Vagina (tissue), 2 donors: ENCODE measurements around the gene COL5A1. TPM values are rescaled to one million over a fixed set of nuclear protein-coding genes. Genes with fewer than 3 reads are reported as not detected.

ENCODE experiments used
- DNase-seq, 2 donors: peaks; one replicate each; pipeline ENCODE4 v3.0.0-alpha.2; 2017; ENCODE audit errors: extremely low spot score in 2 of 2
- H3K27ac ChIP-seq: fragments of 200-600 bp; sonication (generic); one replicate; pipeline ENCODE4 v1.5.1; 2019
- H3K27me3 ChIP-seq: fragments of 200-600 bp; sonication (generic); one replicate; pipeline ENCODE4 v1.5.1; 2019
- H3K36me3 ChIP-seq, 2 donors: fragments of 200-600 bp; sonication (generic); one replicate each; pipeline ENCODE4 v1.5.1; 2017 to 2019
- H3K4me1 ChIP-seq: fragments of 200-600 bp; sonication (generic); one replicate; pipeline ENCODE4 v1.5.1; 2019
- H3K4me3 ChIP-seq, 2 donors: fragments of 200-600 bp; sonication (generic); 1 replicate in 1 of 2; 2 replicates in 1 of 2; pipeline ENCODE4 v1.5.1; 2016 to 2019
- H3K9me3 ChIP-seq: fragments of 200-600 bp; sonication (generic); one replicate; pipeline ENCODE4 v1.5.1; 2019
- POLR2A ChIP-seq, 2 donors: fragments of 450-650 bp; IDR thresholded peaks; one replicate each; pipeline ENCODE4 v1.6.1; 2017; ENCODE audit warnings: antibody characterized with exemption in 2 of 2, mild to moderate bottlenecking in 2 of 2, moderate library complexity in 2 of 2
- POLR2AphosphoS5 ChIP-seq, 2 donors: sonication (generic); formaldehyde crosslinking; IDR thresholded peaks; one replicate each; pipeline ENCODE4 v1.9.0; 2017; ENCODE audit warnings: antibody characterized with exemption in 2 of 2, mild to moderate bottlenecking in 2 of 2, low read depth in 1 of 2; ENCODE audit not compliant: insufficient read depth in 1 of 2
- intact Hi-C: fragments of 100-400 bp; cut with DNase I; formaldehyde crosslinking; loops from one replicate; pipeline ENCODE4 v1.15.1; 2023
- total RNA-seq: library from RNA; depleted of rRNA; stranded (reverse); fragments of >200 nt; gene quantifications from one replicate; pipeline ENCODE4 v1.2.3, GENCODE V29; 2016
- TF ChIP-seq, protein P1 (sequence below), 3 experiments: fragments of 450-650 bp in 2 of 3; fragments of 200-600 bp in 1 of 3; sonication (generic) in 1 of 3; IDR thresholded peaks; one replicate each; pipeline ENCODE4 v1.5.1; 2017 to 2019; ENCODE audit warnings: antibody characterized with exemption in 3 of 3, mild to moderate bottlenecking in 2 of 3, moderate library complexity in 2 of 3

Gene COL5A1
- total RNA-seq, 1 donor from 2014 or later: 36.6 TPM

DNA sequence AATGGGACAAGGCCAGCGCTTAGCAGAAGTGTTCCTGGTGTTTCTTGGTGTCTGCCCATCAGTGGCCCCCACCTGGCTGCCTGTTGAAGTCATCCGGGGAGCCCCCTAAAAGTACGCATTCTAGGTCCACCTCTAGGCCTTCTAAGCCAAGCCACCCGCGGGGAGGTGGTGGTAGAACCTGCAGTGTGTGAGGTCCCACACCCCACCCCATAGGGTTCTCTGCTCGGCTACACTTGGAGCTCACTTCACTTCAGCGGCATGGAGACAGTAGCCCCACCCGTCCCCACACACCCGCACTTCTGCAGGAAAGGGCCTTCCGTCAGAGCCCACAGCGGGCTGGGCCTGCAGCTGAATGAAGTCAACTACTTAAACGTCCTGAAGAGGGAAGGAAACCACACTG lies 209.4 kb downstream of the COL5A1 start:
- TF ChIP-seq, protein P1, sequence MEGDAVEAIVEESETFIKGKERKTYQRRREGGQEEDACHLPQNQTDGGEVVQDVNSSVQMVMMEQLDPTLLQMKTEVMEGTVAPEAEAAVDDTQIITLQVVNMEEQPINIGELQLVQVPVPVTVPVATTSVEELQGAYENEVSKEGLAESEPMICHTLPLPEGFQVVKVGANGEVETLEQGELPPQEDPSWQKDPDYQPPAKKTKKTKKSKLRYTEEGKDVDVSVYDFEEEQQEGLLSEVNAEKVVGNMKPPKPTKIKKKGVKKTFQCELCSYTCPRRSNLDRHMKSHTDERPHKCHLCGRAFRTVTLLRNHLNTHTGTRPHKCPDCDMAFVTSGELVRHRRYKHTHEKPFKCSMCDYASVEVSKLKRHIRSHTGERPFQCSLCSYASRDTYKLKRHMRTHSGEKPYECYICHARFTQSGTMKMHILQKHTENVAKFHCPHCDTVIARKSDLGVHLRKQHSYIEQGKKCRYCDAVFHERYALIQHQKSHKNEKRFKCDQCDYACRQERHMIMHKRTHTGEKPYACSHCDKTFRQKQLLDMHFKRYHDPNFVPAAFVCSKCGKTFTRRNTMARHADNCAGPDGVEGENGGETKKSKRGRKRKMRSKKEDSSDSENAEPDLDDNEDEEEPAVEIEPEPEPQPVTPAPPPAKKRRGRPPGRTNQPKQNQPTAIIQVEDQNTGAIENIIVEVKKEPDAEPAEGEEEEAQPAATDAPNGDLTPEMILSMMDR (IDR thresholded peaks at IDR 0.05): no peak
- TF ChIP-seq POLR2AphosphoS5 (IDR thresholded peaks at IDR 0.05; ENCODE audit: insufficient read depth in 1 of 2, low read depth in 1 of 2) (no peak), POLR2A (IDR thresholded peaks at IDR 0.05) (no peak)
- no peaks in the 10 kb centered on the region for H3K27me3 ChIP-seq
- no peak for DNase-seq
- no peaks in the 10 kb centered on the region for H3K4me1 ChIP-seq
- H3K4me3 ChIP-seq: no peak overlapping the region
- no peaks in the 10 kb centered on the region for H3K36me3 ChIP-seq
- H3K27ac ChIP-seq: no peak overlapping the region
- no peaks in the 10 kb centered on the region for H3K9me3 ChIP-seq
- intact Hi-C loops: no loop called here

DNA sequence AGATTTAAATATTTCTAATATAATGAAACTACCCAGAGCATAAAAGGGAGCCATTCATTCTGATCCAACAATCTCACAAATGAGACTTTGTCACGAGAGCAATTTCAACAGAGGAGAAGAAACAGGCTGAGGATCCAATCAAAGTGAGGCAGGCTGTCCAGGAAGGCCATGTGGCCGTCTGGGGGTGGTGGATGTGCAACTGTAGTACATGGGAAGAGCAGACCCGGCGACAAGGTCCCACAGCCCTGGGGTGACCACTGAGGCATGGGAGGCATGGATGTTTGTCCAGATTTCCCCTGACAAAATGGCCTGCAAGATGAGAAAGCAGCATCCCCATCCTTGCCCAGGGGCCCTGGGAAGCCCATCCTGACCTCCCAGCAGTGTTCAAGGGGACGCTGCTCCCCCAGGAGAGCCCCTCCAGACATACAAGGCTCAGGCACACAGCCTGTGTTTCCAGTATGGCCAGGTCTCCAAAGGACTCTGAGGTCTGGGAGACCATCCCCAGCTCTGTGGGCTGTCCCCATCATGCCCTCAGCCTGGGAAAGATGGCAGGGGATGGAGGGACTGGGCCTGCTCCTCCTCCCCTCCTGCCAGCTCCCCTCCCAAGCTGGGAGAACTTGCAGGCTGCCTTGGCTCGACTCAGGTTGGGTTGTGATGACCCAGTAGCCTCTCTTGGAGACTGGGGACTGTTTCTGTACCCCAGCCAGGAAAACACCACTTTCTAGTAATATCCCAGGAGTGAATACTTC lies 211.5 kb downstream of the COL5A1 start:
- Histone ChIP-seq H3K9me3 (no peaks in the 10 kb centered on the region), H3K27me3 (no peaks in the 10 kb centered on the region), H3K27ac (no peak overlapping the region), H3K4me3 (no peak overlapping the region), H3K4me1 (no peaks in the 10 kb centered on the region), H3K36me3 (no peaks in the 10 kb centered on the region)
- intact Hi-C loops: no loop called here
- no peak for DNase-seq
- TF ChIP-seq, protein P1 (IDR thresholded peaks at IDR 0.05): no peak
- no peak for TF ChIP-seq POLR2AphosphoS5 (IDR thresholded peaks at IDR 0.05; ENCODE audit: insufficient read depth in 1 of 2, low read depth in 1 of 2)
- TF ChIP-seq POLR2A (IDR thresholded peaks at IDR 0.05): no peak

DNA sequence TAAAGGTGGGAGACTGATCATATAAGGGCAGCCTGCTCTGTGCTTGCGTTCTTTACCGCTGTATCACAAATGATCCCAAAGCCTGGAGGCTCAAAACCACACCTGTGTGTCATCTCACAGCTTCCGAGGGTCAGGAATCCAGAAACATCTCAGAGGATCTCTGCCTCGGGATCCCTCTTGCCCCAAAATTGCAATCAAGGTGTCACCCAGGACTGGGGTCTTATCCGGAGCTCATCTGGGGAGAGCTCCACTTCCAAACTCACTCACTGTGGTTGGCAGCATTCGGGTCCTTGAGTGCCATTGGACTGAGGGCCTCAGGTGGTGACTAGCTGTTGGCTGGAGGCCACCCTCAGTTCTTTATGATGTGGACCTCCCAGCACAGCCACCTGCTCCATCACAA lies 212.3 kb downstream of the COL5A1 start:
- no peaks in the 10 kb centered on the region for H3K27me3 ChIP-seq
- TF ChIP-seq POLR2AphosphoS5 (IDR thresholded peaks at IDR 0.05; ENCODE audit: insufficient read depth in 1 of 2, low read depth in 1 of 2) (no peak), POLR2A (IDR thresholded peaks at IDR 0.05) (no peak)
- TF ChIP-seq, protein P1 (IDR thresholded peaks at IDR 0.05): no peak
- intact Hi-C loops: no loop called here
- H3K36me3 ChIP-seq: no peaks in the 10 kb centered on the region
- no peaks in the 10 kb centered on the region for H3K9me3 ChIP-seq
- no peak for DNase-seq
- no peak overlapping the region for H3K27ac ChIP-seq
- no peaks in the 10 kb centered on the region for H3K4me1 ChIP-seq
- H3K4me3 ChIP-seq: no peak overlapping the region

DNA sequence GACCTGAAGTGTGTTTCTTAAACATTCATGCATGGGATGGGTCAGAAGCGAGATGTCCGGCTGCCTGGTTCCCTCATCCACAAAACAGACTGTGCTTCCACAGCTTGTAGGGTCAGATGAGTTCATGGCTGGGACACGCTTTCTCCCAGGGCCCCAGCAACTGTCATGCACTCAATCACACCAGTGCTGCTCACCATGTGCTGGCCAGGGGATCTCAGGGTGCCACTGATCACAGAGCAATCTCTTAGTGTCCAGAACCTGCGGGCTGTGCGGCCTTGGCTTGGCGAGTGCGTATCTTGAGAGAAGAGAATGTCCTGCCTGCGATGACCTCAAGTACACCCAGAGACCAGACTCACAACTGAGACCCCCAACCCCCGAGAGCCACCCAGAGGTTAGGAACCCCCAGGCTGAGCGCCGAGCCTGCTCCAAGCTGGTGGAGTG lies 213.0 kb downstream of the COL5A1 start:
- intact Hi-C loops: no loop called here
- Histone ChIP-seq H3K4me3 (no peak overlapping the region), H3K9me3 (no peaks in the 10 kb centered on the region), H3K4me1 (no peaks in the 10 kb centered on the region), H3K36me3 (no peaks in the 10 kb centered on the region), H3K27me3 (no peaks in the 10 kb centered on the region), H3K27ac (no peak overlapping the region)
- TF ChIP-seq, protein P1 (IDR thresholded peaks at IDR 0.05): no peak
- TF ChIP-seq POLR2A (IDR thresholded peaks at IDR 0.05) (no peak), POLR2AphosphoS5 (IDR thresholded peaks at IDR 0.05; ENCODE audit: insufficient read depth in 1 of 2, low read depth in 1 of 2) (no peak)
- DNase-seq: no peak

DNA sequence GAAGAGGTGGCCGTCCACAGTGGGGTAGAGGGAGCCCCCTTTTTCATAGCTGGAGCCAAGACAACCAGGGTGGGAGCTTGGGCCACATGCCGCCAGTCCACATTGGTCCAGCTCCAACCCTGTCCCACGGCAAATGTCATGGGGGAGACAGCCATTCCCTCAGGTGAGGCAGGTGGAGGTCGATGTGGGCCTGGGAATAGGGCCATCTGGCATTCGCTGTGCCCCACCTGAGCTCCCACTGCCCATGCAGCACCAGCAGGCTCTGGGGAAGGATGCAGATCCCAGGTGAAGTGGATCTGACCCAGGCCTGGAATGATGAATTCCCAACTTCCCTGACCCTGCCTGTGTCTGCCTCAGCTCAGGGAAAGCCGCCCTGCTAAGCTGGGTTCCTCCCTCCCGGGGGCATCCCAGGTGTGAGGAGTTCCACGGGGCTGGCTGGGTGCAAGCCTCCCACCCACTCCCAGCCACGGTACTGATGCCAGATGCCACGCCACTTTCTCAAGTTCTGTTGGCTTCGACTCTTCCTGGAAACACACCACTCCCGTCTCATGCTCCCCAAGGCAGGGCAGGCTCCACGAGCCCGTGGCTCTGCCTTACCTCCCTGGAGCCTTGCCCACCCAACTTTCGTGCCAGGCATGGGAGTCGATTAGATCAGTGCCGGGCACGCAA lies 213.8 kb downstream of the COL5A1 start:
- Histone ChIP-seq H3K27me3 (no peaks in the 10 kb centered on the region), H3K9me3 (no peaks in the 10 kb centered on the region), H3K27ac (no peak overlapping the region), H3K36me3 (no peaks in the 10 kb centered on the region), H3K4me1 (no peaks in the 10 kb centered on the region), H3K4me3 (no peak overlapping the region)
- intact Hi-C loops: no loop called here
- no peak for TF ChIP-seq POLR2AphosphoS5 (IDR thresholded peaks at IDR 0.05; ENCODE audit: insufficient read depth in 1 of 2, low read depth in 1 of 2)
- TF ChIP-seq, protein P1 (IDR thresholded peaks at IDR 0.05): no peak
- TF ChIP-seq POLR2A (IDR thresholded peaks at IDR 0.05): no peak
- no peak for DNase-seq
